Stimulated activated effector memory CD8-positive, alpha-beta T cell treated with anti-CD3 and anti-CD28 coated beads, Interleukin-12 subunit alpha, Interleukin-12 subunit beta, amount 100 ng/mL, for 72 hours (primary cell): Measurements from ENCODE around the gene NOTCH2.

ENCODE experiments used
- ATAC-seq: fragments of 150-1000 bp; cut with Tn5 transposase; 2 replicates; pipeline ENCODE4 v1.10.0; 2021
- DNase-seq, 2 donors: peaks; one replicate each; pipeline ENCODE4 v3.0.0; 2021 to 2022; ENCODE audit warnings: low spot score in 2 of 2
- H3K27ac Mint-ChIP-seq: one replicate; pipeline ENCODE4 v1.8.0; 2022; ENCODE audit warnings: mild to moderate bottlenecking, mixed read lengths
- H3K36me3 Mint-ChIP-seq: one replicate; pipeline ENCODE4 v1.8.0; 2022; ENCODE audit warnings: mild to moderate bottlenecking, mixed read lengths
- H3K4me1 Mint-ChIP-seq: one replicate; pipeline ENCODE4 v1.8.0; 2022; ENCODE audit warnings: mixed read lengths
- H3K4me3 Mint-ChIP-seq: one replicate; pipeline ENCODE4 v1.8.0; 2022; ENCODE audit warnings: mild to moderate bottlenecking, mixed read lengths
- H3K9me3 Mint-ChIP-seq: one replicate; pipeline ENCODE4 v1.8.0; 2022; ENCODE audit warnings: mixed read lengths

The NOTCH2 gene

DNA sequence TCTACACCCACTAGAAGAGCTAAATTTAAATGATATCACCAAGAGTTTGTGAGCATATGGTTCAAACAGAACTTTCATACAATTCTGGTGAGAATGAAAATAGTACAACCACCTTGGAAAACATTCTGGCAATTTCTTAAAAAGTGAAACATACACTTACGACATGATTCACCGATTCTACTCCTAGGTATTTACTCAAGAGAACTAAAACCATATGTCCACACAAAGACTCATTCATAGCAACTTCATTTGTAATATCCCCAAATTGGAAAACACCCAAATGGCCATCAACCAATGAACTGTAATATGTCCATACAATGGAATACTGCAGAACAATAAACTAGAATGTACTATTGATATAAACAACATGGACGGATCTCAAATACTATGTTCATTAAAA, 122.0 kb downstream of the NOTCH2 start:
- Mint-ChIP-seq H3K27ac (no peak overlapping the region), H3K9me3 (no peaks in the 10 kb centered on the region), H3K4me1 (no peaks in the 10 kb centered on the region), H3K4me3 (no peak overlapping the region), H3K36me3 (peaks cover 72% of the 10 kb centered on the region)
- ATAC-seq, result no peak
- no peak for DNase-seq

DNA sequence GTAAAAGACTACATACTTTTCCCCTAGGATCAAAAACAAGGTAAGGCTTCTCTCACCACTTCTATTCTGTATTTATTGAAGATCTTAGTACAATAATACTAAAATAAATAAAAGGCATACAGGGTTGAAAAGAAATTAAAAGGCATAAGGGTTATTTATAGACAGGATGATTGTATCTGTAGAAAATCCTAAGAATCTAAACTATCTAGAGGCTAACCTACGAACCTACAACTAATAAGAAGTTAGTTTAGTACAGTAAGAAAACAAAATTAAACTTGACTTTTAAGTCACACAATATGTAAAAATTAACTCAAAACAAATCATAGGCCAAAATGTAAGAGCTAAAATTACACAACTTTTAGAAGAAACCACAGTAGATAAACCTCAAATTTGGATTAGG, 122.7 kb downstream of the NOTCH2 start:
- Mint-ChIP-seq H3K4me3 (no peak overlapping the region), H3K36me3 (peaks cover 72% of the 10 kb centered on the region), H3K9me3 (no peaks in the 10 kb centered on the region), H3K27ac (no peak overlapping the region), H3K4me1 (no peaks in the 10 kb centered on the region)
- DNase-seq (no peak), ATAC-seq (no peak)

- Mint-ChIP-seq H3K4me1 (no peaks in the 10 kb centered on the region), H3K36me3 (peaks cover 75% of the 10 kb centered on the region), H3K9me3 (no peaks in the 10 kb centered on the region), H3K27ac (no peak overlapping the region), H3K4me3 (no peak overlapping the region)
- no peak for ATAC-seq
- no peak for DNase-seq
Observed at GRCh38 chr1:119943216-119943615, 126.2 kb downstream of the NOTCH2 start.

DNA sequence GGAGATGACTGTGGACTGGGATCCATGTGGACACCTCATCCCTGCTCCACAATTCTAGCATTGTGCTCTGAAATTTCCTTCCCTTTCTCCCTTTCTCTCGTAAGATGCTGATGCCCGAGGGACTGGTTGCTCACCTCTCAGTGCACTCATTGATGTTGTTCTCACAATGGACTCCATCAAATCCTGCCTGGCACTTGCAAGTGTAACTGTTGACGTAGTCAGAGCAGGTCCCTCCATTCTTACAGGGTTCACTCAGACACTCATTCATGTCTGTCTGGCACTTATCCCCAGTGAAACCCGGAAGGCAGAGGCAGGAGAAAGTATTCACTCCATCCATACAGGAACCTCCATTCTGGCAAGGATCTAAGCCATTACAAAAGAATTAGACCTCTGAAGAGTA, 128.1 kb downstream of the NOTCH2 start:
- ATAC-seq (no peak), DNase-seq (no peak)
- H3K9me3 Mint-ChIP-seq, result no peaks in the 10 kb centered on the region
- no peaks in the 10 kb centered on the region for H3K4me1 Mint-ChIP-seq
- peaks cover 77% of the 10 kb centered on the region for H3K36me3 Mint-ChIP-seq
- no peak overlapping the region for H3K4me3 Mint-ChIP-seq
- H3K27ac Mint-ChIP-seq, result no peak overlapping the region

- Mint-ChIP-seq H3K4me1 (no peaks in the 10 kb centered on the region), H3K4me3 (no peak overlapping the region), H3K36me3 (peaks cover 84% of the 10 kb centered on the region), H3K9me3 (no peaks in the 10 kb centered on the region), H3K27ac (no peak overlapping the region)
- DNase-seq (no peak), ATAC-seq (no peak)
Observed at GRCh38 chr1:119940697-119941096, 128.8 kb downstream of the NOTCH2 start.

DNA sequence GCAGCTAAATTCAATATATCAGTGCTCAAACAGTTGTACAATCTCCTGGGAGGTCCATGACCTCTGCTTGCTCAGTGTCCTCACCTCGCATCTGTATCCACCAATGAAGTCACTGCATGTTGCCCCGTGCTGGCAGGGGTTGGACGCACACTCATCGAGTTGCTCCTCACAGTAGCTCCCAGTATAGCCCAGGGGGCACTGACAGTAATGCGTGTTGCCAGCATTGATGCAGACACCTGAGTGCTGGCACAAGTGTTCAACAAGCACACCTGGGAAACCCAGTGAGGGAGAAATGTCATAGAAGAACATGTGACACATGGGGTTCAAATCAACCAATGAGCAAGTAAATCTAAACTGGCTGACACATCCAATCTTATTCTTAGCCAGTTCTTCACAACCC, 132.3 kb downstream of the NOTCH2 start:
- Mint-ChIP-seq H3K27ac (no peak overlapping the region), H3K9me3 (peaks cover 4% of the 10 kb centered on the region), H3K4me3 (no peak overlapping the region), H3K36me3 (peaks cover 100% of the 10 kb centered on the region), H3K4me1 (no peaks in the 10 kb centered on the region)
- DNase-seq (no peak), ATAC-seq (no peak)

DNA sequence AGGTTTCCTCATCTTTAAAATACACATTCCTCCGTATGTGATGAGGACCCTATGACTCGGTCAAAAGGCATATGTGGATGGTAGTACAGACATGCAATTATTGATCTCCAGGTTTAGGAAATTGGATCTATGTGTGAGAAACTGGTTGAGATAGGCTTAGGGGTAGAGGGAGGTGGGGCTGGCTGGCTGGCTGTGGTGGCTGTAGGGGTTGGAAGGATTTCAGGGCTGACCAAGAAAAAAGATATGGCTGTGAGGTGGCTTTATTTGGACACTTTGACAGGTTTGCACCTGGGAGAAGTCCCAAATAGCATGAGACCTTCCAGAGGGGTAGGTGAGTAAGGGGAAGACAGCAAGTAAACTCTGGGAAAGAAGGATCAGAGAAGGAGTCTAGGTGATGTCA, 133.5 kb downstream of the NOTCH2 start:
- ATAC-seq, result no peak
- H3K4me3 Mint-ChIP-seq, result no peak overlapping the region
- peak overlapping the region; percentile 0 for H3K27ac Mint-ChIP-seq
- no peaks in the 10 kb centered on the region for H3K4me1 Mint-ChIP-seq
- DNase-seq, result no peak
- peaks cover 95% of the 10 kb centered on the region for H3K36me3 Mint-ChIP-seq
- H3K9me3 Mint-ChIP-seq, result peaks cover 4% of the 10 kb centered on the region

DNA sequence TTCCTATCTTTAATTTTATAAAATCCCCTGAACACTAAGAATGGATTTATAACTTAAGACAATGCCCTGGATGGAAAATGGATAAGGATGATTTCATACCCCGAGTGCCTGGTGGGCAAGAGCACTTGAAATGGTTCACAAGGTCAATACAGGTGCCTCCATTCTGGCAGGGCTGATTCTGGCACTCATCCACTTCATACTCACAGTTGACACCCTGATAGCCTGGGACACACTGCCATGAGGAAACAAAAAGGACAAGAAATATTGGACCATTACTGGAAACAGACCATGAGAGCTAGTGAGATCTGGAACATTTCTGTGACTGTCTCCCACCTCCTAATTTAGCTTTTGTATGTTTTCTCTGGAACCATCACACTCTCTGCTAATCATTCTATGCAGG, 134.1 kb downstream of the NOTCH2 start:
- H3K4me3 Mint-ChIP-seq, result no peak overlapping the region
- H3K4me1 Mint-ChIP-seq, result no peaks in the 10 kb centered on the region
- H3K36me3 Mint-ChIP-seq, result peaks cover 92% of the 10 kb centered on the region
- DNase-seq (no peak), ATAC-seq (no peak)
- peak overlapping the region; percentile 0 for H3K27ac Mint-ChIP-seq
- peaks cover 4% of the 10 kb centered on the region for H3K9me3 Mint-ChIP-seq

GRCh38 chr1:119933397-119933796, 136.1 kb downstream of the NOTCH2 start:
- no peak overlapping the region for H3K4me3 Mint-ChIP-seq
- H3K9me3 Mint-ChIP-seq, result peaks cover 4% of the 10 kb centered on the region
- H3K36me3 Mint-ChIP-seq, result peaks cover 87% of the 10 kb centered on the region
- DNase-seq (no peak), ATAC-seq (no peak)
- H3K4me1 Mint-ChIP-seq, result no peaks in the 10 kb centered on the region
- H3K27ac Mint-ChIP-seq, result no peak overlapping the region

DNA sequence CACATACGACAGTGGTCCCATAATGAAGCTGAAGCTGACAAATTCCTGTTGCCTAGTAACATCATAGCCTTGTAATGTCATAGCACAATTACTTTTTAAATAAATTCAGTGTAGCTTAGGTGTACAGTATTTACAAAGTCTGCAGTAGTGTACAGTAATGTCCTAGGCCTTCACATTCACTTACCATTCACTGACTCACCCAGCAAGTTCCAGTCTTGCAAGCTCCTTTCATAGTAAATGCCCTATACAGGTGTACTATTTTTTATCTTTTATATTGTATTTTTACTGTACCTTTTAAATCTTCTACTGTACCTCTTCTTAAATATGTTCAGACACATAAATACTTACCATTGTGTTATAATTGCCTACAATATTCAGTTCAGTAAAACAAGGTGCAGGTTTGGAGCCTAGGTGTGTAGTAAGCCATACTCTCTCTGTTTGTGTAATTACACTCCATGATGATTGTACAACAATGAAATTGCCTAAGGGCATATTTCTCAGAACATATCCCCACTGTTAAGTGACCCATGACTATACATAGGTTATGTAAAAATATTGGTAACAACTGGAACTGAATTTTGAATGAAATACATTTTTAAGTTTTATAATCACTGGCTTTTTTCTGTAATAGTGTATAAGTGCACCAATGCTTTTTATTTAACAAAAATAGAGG, 139.7 kb downstream of the NOTCH2 start:
- H3K4me3 Mint-ChIP-seq, result no peak overlapping the region

DNA sequence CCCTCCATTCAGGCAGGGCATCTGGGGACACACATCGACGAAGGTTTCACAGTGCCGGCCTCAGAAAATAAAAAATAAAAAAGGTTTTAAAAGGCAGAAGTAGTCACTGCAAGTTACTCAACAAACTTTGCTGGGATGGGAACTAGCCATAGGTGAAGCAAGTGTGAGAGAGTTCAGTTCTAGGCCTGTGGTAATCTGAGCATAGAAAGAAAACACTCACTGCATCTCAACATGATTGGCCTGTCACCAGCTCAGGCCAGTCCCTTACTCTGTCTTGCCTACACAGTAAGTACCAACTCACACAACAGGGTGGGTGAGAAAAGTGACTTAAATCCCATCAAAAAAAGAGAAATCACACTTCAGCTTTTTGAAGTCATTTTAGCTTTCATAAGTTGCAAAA, 142.9 kb downstream of the NOTCH2 start:
- Mint-ChIP-seq H3K27ac (peak overlapping the region; percentile 67), H3K4me3 (no peak overlapping the region)
- ATAC-seq, result no peak

More for the DNA sequence above, 139.7 kb downstream of the NOTCH2 start:
- ATAC-seq, result no peak
- Mint-ChIP-seq H3K9me3 (peaks cover 4% of the 10 kb centered on the region), H3K27ac (no peak overlapping the region), H3K36me3 (peaks cover 83% of the 10 kb centered on the region), H3K4me1 (peaks cover 3% of the 10 kb centered on the region)
- DNase-seq, result no peak

GRCh38 chr1:119924948-119925898, 144.2 kb downstream of the NOTCH2 start:
- no peak overlapping the region for H3K4me3 Mint-ChIP-seq
- ATAC-seq, result no peak
- peaks cover 6% of the 10 kb centered on the region for H3K4me1 Mint-ChIP-seq
- DNase-seq, result no peak
- peaks cover 90% of the 10 kb centered on the region for H3K36me3 Mint-ChIP-seq
- H3K9me3 Mint-ChIP-seq, result no peaks in the 10 kb centered on the region
- peak overlapping the region; percentile 29 for H3K27ac Mint-ChIP-seq

More for the DNA sequence above, 142.9 kb downstream of the NOTCH2 start:
- H3K4me1 Mint-ChIP-seq, result peaks cover 6% of the 10 kb centered on the region
- DNase-seq, result no peak
- no peaks in the 10 kb centered on the region for H3K9me3 Mint-ChIP-seq
- H3K36me3 Mint-ChIP-seq, result peaks cover 87% of the 10 kb centered on the region

DNA sequence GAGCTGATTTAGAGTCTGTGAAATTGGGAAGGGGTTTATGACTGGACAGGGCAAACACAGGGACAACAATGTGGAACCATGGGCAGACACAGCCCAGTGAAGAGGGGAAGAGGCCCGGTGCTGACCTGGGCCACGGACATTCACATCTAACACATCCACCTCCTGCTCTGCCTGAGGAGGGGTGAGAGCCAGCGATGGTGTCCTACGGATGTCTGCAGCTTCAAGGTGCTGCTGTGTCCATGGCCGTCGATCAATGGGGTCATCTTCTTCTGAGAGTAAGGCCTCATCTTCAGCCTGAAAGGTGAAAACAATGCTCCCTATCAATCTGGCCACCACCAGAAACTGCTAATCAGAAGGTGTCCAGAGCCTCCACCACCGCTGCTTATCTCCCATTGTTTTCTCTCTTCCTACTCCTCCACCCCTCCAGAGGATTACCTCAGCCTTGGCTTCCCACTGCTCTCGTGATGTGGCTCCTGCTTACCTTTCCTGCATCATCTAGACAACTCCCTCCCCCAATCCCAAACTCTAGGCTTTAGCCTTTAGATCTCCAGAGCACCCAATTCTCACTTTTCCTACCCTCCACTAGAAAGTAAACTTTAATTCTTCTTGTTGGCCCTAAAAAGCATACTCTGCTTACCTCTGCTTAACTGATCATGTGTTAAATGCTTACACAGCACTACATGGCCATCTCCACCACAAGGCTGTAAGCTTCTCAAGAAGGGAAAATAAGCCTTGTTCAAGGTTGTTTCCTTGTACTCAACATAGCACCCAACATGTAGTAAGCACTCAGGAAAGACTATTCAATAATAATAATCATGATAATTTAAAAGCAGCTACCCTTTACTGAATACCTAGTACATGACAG, 149.1 kb downstream of the NOTCH2 start:
- peaks cover 6% of the 10 kb centered on the region for H3K4me1 Mint-ChIP-seq
- ATAC-seq (no peak), DNase-seq (no peak)
- H3K4me3 Mint-ChIP-seq, result no peak overlapping the region
- no peaks in the 10 kb centered on the region for H3K9me3 Mint-ChIP-seq
- H3K36me3 Mint-ChIP-seq, result peaks cover 97% of the 10 kb centered on the region
- peak overlapping the region; percentile 60 for H3K27ac Mint-ChIP-seq

DNA sequence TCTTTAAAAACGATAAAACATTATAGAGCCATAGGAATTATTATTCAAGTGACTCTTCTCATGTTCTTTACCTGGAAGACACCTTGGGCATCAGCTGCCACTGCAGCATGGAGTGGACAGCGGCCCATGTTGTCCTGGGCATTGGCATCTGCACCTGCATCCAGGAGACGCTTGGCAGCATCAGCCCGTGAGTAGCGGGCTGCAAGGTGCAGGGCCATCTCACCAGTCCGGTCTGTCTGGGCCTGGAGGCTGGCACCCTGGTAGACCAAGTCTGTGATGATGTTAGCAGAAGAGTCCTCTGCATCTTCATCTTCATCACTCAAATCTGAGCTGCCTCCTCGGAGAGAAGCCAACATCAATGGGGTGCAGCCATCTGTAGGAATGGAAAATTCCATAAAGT, 150.2 kb downstream of the NOTCH2 start:
- Mint-ChIP-seq H3K4me3 (no peak overlapping the region), H3K4me1 (no peaks in the 10 kb centered on the region), H3K9me3 (no peaks in the 10 kb centered on the region), H3K27ac (no peak overlapping the region), H3K36me3 (peaks cover 97% of the 10 kb centered on the region)
- ATAC-seq (no peak), DNase-seq (no peak)

- DNase-seq, result no peak
- ATAC-seq, result no peak
- H3K27ac Mint-ChIP-seq, result no peak overlapping the region
- H3K36me3 Mint-ChIP-seq, result peaks cover 97% of the 10 kb centered on the region
- H3K4me3 Mint-ChIP-seq, result no peak overlapping the region
- no peaks in the 10 kb centered on the region for H3K4me1 Mint-ChIP-seq
- no peaks in the 10 kb centered on the region for H3K9me3 Mint-ChIP-seq
Observed at GRCh38 chr1:119918301-119918700, 151.2 kb downstream of the NOTCH2 start.
